A204.1 (cell line): ENCODE measurements around the gene EML6.

ENCODE experiments used
- FAIRE-seq: peaks from 2 replicates; lab custom pipeline; 2012; peaks lifted over from hg19 to GRCh38; lab: Jason Lieb, UNC

The EML6 gene

GRCh38 chr2:54758951-54759350, 35.5 kb downstream of the EML6 start:
- no peak for FAIRE-seq

GRCh38 chr2:54760310-54760709, 36.8 kb downstream of the EML6 start:
- FAIRE-seq, result no peak

GRCh38 chr2:54763636-54764291, 40.3 kb downstream of the EML6 start:
- no peak for FAIRE-seq

- FAIRE-seq, result no peak
Observed at GRCh38 chr2:54767921-54768320, 44.5 kb downstream of the EML6 start.

- FAIRE-seq, result no peak
Observed at GRCh38 chr2:54768772-54769428, 45.4 kb downstream of the EML6 start.

DNA sequence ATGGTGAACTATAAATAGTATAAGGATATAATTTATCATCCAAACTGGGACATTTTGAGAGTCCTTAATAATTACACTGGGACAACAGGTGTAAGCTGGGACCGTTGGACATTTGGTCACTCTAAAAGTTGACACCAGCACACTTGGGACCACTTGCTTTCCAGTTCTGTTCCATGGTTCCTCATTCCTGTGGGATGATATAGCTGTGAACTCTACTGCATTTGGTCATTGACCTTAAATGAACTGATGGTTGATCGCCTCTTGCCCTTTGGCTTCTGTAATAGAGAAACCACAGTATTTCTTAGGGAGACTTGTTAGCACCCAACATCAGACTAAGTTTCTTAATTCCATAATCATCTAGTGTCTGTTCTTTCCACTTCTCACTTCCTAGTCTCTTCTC, 46.7 kb downstream of the EML6 start:
- FAIRE-seq, result no peak

- no peak for FAIRE-seq
Observed at GRCh38 chr2:54770676-54771075, 47.2 kb downstream of the EML6 start.

DNA sequence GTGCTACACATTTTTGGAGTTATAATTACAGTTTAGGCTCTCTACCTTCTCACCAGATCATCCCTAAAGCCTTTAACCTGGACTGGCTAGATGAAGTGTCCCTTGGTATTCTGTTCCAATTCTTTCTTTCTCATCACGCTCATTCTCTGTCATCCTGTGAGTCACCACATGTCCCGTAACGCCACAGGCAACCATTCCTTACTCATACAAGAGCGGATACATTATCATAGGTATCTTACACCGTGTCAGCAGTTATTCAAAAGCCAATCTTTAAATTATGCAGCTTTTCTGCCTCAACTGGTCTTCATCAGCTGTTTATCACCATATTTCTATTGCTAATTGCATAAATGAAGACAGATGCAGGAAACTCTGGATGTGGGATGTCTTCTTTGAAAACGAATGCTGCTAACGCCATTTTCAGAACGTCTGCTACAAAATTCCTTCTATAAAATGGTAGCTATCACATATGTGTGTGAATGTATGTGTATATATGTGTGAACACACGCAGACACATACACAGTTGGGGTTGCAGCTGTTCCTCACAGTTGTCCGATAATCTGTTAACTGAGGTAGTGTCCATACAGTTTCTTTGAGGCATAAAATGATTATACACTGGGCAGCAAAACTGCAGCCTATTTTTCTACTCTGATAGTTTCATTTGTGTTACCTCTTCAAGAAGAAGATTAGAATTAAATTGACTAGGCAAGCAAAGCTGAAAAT, 47.9 kb downstream of the EML6 start:
- no peak for FAIRE-seq

DNA sequence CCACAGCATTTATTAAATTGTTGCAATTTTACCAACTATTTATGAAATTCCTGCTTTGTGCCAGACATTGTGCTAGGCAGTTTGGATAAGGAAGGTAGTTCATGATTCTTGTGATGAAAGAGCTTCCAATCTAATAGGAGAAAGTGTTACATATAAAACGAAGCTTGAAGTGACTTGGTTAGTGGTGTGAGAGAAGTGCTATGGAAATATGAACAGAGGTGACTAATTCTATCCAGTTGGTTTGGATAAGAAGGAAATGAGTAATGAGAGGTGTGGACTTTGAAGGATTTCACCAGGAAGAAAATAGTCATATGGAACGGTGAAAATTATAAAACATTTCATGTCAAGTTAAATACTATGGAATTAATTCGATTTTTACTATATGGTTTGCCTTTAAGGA, 48.6 kb downstream of the EML6 start:
- FAIRE-seq, result no peak

- no peak for FAIRE-seq
Observed at GRCh38 chr2:54772531-54772930, 49.1 kb downstream of the EML6 start.

GRCh38 chr2:54773233-54773632, 49.8 kb downstream of the EML6 start:
- no peak for FAIRE-seq

DNA sequence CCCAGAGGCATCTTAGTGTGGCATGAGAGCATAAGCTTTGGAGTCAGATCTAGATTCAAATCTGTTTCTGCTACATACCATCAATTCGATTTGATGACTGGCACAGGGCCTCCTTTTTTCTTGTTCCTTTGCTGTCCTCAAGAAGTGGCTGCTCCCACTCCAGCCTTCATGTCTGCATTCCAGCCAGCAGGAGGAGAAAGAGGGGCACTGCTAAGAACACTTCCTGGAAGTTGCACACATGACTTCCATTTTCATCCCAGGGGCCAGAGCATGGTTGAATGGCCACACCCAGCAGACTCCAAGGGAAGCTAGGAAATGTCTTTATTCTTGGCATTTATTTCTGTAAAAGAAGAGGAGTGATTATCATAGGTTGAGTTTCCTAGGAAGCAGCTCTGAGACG, 50.4 kb downstream of the EML6 start:
- no peak for FAIRE-seq

DNA sequence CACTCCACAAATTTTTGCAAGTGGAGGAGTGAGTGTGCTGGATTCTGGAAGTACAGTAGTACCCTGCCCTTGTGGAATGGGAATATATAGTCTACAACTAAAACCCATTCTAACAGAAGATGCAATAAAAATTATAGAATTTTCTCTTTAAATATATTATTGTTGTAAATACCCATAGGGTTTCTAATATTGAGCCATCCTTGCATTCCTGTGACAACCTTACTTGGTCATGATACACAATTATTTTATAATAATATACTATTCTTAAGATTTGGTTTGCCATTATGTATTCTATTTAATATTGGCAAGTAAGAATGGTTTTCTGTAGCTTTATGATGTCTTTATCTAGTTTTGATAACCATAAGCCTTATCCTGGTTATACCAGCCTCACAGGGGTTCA, 52.2 kb downstream of the EML6 start:
- FAIRE-seq, result no peak

DNA sequence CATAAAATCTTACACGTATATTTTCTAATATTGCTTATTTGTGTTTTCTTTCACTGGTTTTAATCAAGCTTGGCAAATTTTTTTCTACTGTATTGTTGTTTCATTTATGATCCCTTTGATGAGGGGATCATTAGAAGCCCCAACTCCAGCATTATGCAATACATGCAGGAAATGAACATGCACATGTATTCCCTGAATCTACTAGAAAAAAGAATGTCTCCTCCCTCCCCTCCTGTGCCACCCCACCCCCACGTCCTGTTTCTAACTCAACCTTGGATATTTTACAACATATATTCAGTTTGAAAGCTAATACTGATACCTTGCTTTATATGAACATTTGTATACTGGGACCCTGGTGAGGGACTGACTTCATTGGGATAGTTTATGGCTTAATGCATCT, 53.0 kb downstream of the EML6 start:
- no peak for FAIRE-seq

GRCh38 chr2:54783349-54783748, 59.9 kb downstream of the EML6 start:
- FAIRE-seq, result no peak

GRCh38 chr2:54787270-54787669, 63.8 kb downstream of the EML6 start:
- FAIRE-seq, result no peak

DNA sequence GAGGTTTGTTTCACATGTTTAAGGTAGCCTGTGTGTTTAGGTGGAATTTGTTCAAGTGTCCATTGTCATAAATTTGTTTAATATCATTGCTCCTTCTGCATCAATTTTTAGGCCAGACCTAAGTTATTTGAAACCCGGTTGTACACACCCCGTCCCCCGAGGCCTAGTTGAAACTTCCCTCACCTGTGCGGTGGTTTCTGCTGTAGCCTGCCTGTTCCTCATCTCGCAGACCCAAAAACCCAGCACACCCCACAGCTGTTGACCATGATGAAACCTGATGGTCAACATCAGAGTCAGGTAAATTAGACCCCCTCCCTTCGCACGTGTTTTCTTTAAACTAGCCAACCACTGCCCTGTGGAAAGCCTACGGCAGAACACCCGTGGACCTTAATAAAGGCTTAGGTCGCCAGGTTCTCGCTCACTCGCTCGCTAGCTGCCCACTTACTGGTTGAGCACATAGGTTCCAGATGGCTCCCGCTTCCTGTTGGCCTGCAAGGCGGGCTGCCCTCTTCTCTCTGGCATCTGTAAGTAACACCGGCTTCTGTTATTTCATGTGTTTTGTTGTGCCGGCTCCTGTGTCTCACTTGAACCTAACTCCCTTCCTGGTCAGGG, 64.4 kb downstream of the EML6 start:
- no peak for FAIRE-seq

DNA sequence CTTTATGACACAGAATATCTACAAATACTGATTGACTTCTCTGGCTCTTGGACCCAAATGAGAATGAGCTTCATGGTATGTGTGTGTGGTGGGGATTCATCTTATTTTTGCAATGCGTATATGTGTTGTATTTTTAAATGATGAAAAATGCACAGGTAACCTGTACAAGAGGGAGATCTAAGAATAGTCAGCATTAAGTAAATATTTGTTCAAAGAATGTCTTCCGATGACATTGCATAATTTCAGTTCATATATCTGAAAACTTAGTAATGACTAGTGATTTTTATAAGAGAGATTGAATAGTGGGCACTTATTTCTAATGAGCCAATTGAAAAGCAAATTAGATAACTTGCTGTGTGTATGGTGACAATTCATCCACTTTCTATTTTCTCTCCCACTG, 66.4 kb downstream of the EML6 start:
- no peak for FAIRE-seq

- FAIRE-seq, result no peak
Observed at GRCh38 chr2:54791831-54792230, 68.4 kb downstream of the EML6 start.

- FAIRE-seq, result no peak
Observed at GRCh38 chr2:54797307-54797706, 73.8 kb downstream of the EML6 start.

DNA sequence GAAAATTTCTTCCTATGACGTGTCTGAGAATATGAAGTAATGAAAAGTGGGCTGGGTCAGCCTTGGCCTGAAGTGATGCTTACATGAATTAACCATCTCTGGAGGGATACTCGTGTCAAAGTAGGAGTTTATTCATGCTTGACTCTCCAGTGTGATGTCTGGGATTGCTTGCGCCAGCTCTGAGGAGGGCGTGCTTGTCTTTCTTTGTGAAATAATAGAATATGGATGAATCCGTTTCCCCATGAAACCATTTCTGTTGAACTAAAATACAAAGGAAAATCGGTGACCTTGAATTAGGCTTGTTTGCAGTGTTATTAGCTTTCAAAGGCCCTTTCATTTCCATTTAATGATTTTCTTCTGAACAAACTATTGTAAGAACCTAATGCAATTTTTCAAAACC, 77.9 kb downstream of the EML6 start:
- no peak for FAIRE-seq

DNA sequence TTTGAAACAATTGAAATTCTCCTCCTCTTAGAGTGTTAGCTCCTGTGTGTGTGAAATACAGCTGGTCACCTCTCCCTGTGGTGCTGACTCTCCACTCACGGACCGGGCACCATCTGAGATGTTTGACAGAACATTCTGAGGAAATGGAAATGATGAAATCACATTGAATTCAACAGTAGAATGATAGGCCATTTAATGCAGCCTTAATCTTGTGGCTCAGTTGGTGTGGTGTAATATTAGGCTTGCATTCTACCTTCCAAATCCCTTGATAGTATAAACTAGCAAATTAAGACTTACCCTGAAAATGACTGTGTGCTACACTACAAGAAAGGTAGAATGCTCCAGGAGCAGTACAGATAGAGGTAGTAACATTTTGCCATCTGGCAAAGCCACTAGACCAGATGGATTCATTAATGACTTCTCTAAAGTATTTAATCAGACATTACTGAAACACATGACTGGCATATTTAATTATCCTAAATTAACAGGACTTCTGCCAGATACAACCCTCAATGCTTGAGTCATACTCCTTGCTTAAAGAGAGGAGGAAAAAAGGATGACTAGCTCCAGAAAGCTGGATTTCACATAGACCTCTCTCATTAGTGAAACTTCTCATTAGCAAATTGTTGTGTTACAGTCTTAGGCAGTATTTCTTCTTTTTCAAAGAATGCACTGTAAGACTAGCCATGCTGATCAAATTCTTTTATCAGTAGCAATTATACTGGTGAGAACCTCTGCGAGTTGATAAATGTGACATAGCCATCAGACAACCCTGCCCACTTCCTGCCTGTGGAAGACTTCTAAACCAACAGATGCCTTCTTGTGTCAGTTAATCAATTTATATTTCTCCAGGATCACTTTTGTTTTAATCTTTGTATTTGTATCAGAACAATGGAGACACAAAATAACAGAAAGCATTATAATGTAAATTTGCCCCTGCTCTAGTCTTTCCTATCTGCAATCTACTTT, 80.6 kb downstream of the EML6 start:
- no peak for FAIRE-seq
